HL-60/S4 (cell line): ENCODE data around the gene RPN2.

ENCODE experiments used
- in situ Hi-C: fragments of 300-500 bp; cut with MboI; formaldehyde crosslinking; loops from 2 replicates; pipeline ENCODE4 v1.14.3; 2022; ENCODE audit warnings: low sequenced_read_pairs

RPN2 gene

GRCh38 chr20:37209193-37209592 lies 30.1 kb downstream of the RPN2 start:
- in situ Hi-C loops = loop anchor here (10.0 kb wide), 1 partner anchor 326 kb away; no protein-coding TSS in a partner anchor

GRCh38 chr20:37209661-37210314 lies 30.7 kb downstream of the RPN2 start:
- in situ Hi-C loops = loop anchor here (10.0 kb wide), 1 partner anchor 325 kb away; no protein-coding TSS in a partner anchor

GRCh38 chr20:37218441-37218840 lies 39.3 kb downstream of the RPN2 start:
- in situ Hi-C loops = no loop called here

- in situ Hi-C loops = no loop called here
Observed at GRCh38 chr20:37218976-37219375, 39.8 kb downstream of the RPN2 start.

- in situ Hi-C loops = no loop called here
Observed at GRCh38 chr20:37219751-37220668, 40.9 kb downstream of the RPN2 start.

GRCh38 chr20:37220731-37221130 lies 41.6 kb downstream of the RPN2 start:
- in situ Hi-C loops = no loop called here

GRCh38 chr20:37222086-37222485 lies 43.0 kb downstream of the RPN2 start:
- in situ Hi-C loops = no loop called here

- in situ Hi-C loops = no loop called here
Observed at GRCh38 chr20:37223053-37223452, 43.9 kb downstream of the RPN2 start.

GRCh38 chr20:37225146-37225545 lies 46.0 kb downstream of the RPN2 start:
- in situ Hi-C loops = no loop called here

DNA sequence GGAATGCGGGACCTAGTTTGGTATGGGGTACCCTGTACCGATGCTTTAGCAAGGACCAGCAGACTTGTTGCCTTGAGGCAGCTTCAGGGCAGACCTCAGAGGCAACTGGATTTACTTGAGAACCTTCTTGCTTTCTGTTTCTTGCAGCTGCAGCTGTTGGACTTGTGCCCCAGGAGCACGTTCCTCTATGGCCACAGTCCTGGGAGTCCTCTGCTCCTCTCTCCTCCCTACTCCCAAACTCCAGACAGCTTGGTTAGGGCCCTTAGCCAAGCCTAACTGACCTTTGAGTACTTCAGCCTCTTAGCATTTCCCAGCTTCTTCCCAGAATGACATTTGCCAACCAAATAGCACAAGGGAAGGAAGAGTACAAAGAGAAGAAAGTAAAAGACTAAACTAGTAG lies 47.8 kb downstream of the RPN2 start:
- in situ Hi-C loops = no loop called here

- in situ Hi-C loops = no loop called here
Observed at GRCh38 chr20:37228082-37228481, 49.0 kb downstream of the RPN2 start.

GRCh38 chr20:37228656-37229055 lies 49.5 kb downstream of the RPN2 start:
- in situ Hi-C loops = no loop called here

- in situ Hi-C loops = no loop called here
Observed at GRCh38 chr20:37229357-37229756, 50.2 kb downstream of the RPN2 start.

DNA sequence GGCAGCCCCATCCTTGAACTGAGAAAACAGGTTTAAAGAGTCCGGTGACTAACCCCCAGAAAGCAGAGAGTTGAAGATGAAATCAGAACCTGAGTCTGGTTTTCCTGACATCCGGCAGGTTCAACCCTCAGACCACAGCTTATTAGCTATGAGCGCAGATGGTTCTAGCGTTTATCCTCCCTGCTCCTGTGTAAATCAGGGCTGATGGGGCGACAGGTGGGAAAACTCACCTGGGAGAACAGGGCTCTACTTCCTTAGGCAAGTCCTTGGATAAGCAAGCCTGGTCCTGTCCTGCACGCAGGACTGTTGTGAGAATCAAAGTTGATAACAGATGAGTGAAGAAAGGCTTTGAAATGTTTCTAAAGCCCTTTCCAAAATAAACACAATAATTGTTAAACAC lies 51.1 kb downstream of the RPN2 start:
- in situ Hi-C loops = no loop called here

DNA sequence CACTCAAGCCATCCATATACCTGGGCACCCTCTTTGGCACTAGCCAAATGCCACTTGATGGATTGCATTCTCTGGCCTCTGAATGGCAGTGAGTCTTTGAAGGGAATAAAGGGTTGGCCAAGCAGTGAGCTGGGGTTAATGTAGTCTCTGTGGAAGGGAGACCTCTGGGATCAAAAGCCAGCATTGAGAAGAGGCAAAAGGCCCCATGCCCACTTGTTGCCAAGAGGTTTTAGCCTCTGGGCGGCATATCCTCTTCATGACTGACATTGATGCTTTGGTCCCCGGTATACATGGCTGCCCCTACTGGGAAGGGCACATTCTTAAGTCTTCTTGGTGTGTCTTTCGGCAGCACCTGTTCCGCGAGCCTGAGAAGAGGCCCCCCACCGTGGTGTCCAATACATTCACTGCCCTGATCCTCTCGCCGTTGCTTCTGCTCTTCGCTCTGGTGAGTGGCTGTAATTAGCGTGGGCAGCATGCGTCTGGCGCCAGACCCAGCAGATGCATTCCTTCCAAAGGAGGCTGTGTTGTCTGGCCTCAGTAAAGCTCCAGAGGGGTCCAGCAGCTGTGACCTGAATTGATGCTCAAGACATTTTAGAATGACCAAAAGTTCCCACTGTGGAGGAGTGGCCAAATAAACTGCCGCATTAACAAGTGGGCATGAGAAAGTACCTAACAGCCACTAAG lies 53.0 kb downstream of the RPN2 start:
- in situ Hi-C loops = no loop called here

- in situ Hi-C loops = no loop called here
Observed at GRCh38 chr20:37233548-37234253, 54.6 kb downstream of the RPN2 start.

GRCh38 chr20:37234254-37234581 lies 55.1 kb downstream of the RPN2 start:
- in situ Hi-C loops = no loop called here

DNA sequence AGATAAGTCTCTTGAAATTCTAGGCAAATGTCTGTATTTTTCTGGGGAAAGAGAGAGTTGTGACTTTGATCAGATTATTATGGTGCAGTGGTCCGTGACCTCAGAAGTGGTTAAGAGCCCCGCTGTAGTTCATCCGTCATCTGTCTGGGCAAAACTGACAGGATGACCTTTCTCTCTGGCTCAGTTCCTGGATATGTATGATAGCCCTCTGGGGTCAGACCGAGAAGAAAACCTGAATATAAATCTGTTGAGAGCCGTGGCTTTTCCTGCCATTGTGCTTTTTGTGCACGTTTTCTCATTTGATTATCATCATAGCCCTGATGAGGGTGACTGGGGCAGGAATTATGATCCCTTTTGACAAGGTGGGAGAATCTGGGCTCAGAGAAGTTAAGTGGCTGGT lies 55.9 kb downstream of the RPN2 start:
- in situ Hi-C loops = no loop called here

DNA sequence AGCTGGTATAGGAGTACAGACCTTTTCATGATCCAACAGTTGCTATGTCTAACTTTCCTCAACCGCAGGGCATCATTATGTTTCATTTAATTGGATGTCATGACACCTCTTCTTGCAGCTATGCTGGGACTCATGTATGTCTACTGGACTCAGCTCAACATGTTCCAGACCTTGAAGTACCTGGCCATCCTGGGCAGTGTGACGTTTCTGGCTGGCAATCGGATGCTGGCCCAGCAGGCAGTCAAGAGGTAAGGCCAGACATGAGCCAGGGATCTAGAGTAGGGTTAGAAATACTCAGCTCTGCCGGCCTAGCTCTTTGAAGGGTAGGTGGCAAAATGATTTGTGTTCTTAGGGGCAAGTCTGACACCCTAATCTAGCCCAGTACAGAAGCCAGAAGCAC lies 57.3 kb downstream of the RPN2 start:
- in situ Hi-C loops = no loop called here

DNA sequence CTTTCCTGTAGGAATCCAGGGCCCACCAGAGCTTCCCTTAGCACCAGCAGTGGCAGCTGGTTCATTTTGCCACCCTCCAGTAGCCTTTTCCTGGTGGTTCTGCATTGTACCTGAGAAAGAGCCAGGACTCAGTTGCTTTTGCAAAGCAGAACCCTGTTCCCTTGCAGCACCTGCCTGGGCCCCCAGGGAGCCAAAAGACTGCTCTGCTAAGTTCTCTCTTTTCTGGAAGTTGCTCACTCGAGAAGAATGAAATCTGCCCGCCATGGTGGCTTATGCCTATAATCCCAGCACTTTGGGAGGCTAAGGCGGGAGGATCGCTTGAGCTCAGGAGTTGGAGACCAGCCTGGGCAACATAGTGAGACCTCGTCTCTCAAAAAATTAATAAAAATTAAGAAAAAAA lies 58.5 kb downstream of the RPN2 start:
- in situ Hi-C loops = no loop called here

GRCh38 chr20:37238426-37238825 lies 59.3 kb downstream of the RPN2 start:
- in situ Hi-C loops = no loop called here
